HG02973 (cell line): ENCODE measurements around the gene GNGT1.

Source experiments
- ATAC-seq: cut with Tn5 transposase; IDR thresholded peaks from one replicate; pipeline ENCODE4 v1.9.1; 2021; ENCODE audit warnings: moderate library complexity; ENCODE audit not compliant: unreplicated experiment

GNGT1 gene

GRCh38 chr7:93906267-93906666, at the start of gene GNGT1:
Gene GNGT1, plus strand, starts transcription at chr7:93906567. Its CDS starts 180 bp downstream, at chr7:93906747.
- no peak for ATAC-seq

- no peak for ATAC-seq
Measured at GRCh38 chr7:93858857-93859256, 47.5 kb upstream of the GNGT1 start.

- no peak for ATAC-seq
Measured at GRCh38 chr7:93860261-93860660, 46.1 kb upstream of the GNGT1 start.

- ATAC-seq = no peak
Measured at GRCh38 chr7:93861325-93861949, 44.9 kb upstream of the GNGT1 start.

- ATAC-seq = no peak
Measured at GRCh38 chr7:93862651-93863050, 43.7 kb upstream of the GNGT1 start.

- ATAC-seq = no peak
Measured at GRCh38 chr7:93866886-93867285, 39.5 kb upstream of the GNGT1 start.

- no peak for ATAC-seq
Measured at GRCh38 chr7:93873998-93874574, 32.3 kb upstream of the GNGT1 start.

GRCh38 chr7:93877742-93878141, 28.6 kb upstream of the GNGT1 start:
- ATAC-seq = no peak

- ATAC-seq = no peak
Measured at GRCh38 chr7:93879356-93879755, 27.0 kb upstream of the GNGT1 start.

GRCh38 chr7:93882468-93882867, 23.9 kb upstream of the GNGT1 start:
- ATAC-seq = no peak

- no peak for ATAC-seq
Measured at GRCh38 chr7:93883078-93883916, 23.1 kb upstream of the GNGT1 start.

- ATAC-seq = no peak
Measured at GRCh38 chr7:93883917-93884345, 22.4 kb upstream of the GNGT1 start.

- no peak for ATAC-seq
Measured at GRCh38 chr7:93884541-93884940, 21.8 kb upstream of the GNGT1 start.

- ATAC-seq = no peak
Measured at GRCh38 chr7:93889261-93889660, 17.1 kb upstream of the GNGT1 start.

GRCh38 chr7:93890041-93890463, 16.3 kb upstream of the GNGT1 start:
- ATAC-seq = peak; percentile 46

GRCh38 chr7:93890464-93891068, 15.8 kb upstream of the GNGT1 start, which contains the start of gene TFPI2:
Gene TFPI2, minus strand, starts transcription at chr7:93890753. Its CDS starts 75 bp downstream, at chr7:93890678.
- ATAC-seq = peak; percentile 32

- no peak for ATAC-seq
Measured at GRCh38 chr7:93894426-93894825, 11.9 kb upstream of the GNGT1 start.

- no peak for ATAC-seq
Measured at GRCh38 chr7:93894966-93895640, 11.3 kb upstream of the GNGT1 start.

- ATAC-seq = no peak
Measured at GRCh38 chr7:93895859-93896600, 10.3 kb upstream of the GNGT1 start.

- no peak for ATAC-seq
Measured at GRCh38 chr7:93897680-93898079, 8.7 kb upstream of the GNGT1 start.
